HG03280 (cell line): Measurements from ENCODE around the gene UBE2D1.

Source experiments
- ATAC-seq: cut with Tn5 transposase; IDR thresholded peaks from one replicate; pipeline ENCODE4 v1.9.1; 2021; ENCODE audit warnings: mild to moderate bottlenecking, moderate library complexity; ENCODE audit not compliant: unreplicated experiment

Gene UBE2D1

GRCh38 chr10:58336242-58336641 is 1.4 kb downstream of the UBE2D1 start:
- ATAC-seq = no peak

- ATAC-seq = no peak
These were observed 6.6 kb downstream of the UBE2D1 start for GRCh38 chr10:58341422-58341821.

DNA sequence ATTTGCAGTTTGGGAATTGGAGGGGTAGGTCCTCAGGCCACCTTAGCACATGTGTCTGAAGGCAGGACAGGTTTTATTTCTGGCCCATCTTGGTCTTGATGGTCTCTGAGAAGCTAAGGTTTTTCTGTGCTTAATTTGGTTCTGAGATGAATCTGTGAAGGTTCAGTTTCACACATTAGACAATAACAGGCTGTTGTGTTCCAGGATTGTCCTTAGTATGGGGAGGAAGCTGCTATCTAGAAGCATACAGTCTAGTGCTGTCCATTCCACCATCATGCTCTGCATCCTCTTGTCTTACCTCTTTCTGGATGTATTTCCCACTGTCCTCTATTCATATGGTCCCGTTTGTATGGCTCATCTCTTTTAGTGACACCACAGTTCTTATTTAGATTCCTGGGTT is 7.1 kb downstream of the UBE2D1 start:
- ATAC-seq = no peak

DNA sequence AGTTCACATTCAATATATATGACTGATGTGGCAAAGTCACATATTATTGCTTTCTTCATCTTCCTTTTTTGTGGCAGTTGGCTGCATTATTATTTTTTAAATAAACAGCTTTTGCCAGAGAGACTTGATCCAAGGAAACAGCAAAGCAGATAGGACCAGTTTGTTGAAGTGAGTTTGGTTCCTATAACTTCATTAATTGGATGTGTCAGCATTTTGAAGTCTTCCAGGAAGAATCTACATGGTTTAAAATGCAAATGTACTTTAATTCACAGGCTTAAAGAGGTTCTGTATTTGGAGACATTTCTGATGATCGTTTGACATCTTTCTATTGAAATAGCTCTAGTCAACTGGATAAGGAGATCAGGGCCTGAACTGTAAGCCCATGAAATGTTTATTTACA is 13.2 kb downstream of the UBE2D1 start:
- no peak for ATAC-seq

- no peak for ATAC-seq
These were observed 13.8 kb downstream of the UBE2D1 start for GRCh38 chr10:58348571-58349033.

DNA sequence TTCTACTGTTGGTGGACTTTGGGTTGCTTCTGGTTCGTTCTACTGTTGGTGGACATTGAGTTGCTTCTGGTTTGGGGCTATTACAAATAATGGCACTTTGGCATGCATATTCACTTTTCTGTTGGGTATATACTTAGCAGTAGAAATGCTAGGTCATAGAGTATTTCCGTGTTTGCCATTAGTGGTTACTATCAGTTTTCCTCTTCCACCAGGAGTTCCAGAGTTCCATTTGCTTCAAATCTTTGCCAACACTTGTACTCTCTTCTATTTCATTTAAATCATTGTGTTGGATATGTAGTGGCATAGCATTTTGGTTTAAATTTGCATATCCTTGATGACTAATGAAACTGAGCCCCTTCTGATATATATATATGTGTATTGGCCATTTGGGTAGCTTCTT is 15.2 kb downstream of the UBE2D1 start:
- no peak for ATAC-seq

DNA sequence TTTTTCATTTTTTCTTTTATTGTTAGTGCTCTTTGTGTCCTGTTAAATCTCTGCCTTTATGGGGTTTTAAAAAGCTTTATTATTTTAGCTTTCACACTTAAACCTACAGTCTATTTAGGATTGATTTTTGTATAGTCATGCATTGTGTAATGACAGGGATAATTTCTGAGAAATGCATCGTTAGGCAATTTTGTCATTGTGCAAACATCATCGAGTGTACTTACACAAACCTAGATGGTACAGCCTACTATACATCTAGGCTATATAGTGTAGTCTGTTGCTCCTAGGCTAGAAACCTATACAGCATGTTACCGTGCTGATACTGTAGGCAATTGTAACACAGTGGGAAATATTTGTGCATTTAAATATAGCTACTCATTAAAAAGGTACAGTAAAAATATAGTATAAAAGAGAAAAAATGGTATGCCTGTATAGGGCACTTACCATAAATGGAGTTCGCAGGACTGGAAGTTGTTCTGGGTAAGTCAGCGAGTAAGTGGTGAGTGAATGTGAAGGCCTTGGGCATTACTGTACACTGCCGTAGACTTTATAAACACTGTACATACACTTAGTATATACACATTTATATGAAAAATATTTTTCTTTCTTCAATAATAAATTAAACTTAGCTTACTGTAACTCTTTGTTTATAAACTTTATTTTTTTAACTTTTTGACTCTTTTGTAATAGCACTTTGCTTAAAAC is 16.0 kb downstream of the UBE2D1 start:
- ATAC-seq = no peak

GRCh38 chr10:58351616-58352578 is 17.1 kb downstream of the UBE2D1 start:
- ATAC-seq = no peak

DNA sequence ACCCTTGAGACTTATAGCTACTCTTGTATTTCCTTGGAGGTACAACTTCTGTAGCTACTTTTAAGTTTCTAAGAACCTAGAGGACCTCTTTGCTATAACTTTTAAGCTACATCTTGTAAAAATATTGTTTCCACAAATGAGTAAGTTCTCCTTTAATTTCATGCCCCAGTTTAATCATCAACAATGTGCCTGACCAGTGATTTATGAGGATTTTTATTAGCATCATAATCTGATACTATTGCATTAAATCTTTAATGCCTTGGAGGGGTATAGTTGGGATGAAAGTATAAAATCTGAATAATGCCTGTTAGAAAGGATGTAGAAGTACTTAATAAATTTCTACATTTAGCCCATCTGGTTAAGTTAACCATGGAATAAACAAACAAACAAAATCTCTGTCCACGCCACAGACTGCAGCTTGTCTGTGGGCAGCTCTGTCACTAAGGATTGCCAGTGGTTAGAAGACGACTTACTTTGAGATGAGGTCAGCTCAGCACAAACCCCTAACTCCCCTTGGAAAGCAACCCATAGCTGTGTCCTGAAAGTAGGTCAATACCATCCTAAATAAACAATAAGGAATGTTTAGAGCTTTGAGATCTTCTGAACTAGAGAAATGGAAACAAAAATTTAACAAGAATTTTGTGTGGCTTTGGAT is 18.3 kb downstream of the UBE2D1 start:
- no peak for ATAC-seq

GRCh38 chr10:58356756-58357155 is 21.9 kb downstream of the UBE2D1 start:
- ATAC-seq = no peak

- ATAC-seq = no peak
These were observed 23.6 kb downstream of the UBE2D1 start for GRCh38 chr10:58358314-58358933.

GRCh38 chr10:58358947-58359346 is 24.1 kb downstream of the UBE2D1 start:
- no peak for ATAC-seq

DNA sequence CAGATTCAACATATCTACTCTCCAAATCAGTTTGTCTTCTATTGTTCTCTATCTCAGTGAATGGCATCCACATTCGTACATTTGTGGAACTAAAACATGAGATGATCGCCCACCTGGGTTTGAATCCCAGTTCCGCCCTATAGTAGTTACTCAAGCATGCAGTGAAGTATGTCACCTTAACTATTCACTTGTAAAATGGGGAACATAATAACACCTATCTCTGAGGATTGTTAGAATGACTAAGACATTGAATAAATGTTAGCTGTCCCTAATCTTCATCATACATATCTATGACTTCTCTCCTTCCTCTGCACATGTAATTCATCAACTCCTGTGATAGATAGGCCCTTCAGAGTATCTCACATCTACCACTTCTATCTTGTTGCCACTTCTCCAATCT is 24.7 kb downstream of the UBE2D1 start:
- ATAC-seq = no peak

- no peak for ATAC-seq
These were observed 25.7 kb downstream of the UBE2D1 start for GRCh38 chr10:58360412-58361004.

DNA sequence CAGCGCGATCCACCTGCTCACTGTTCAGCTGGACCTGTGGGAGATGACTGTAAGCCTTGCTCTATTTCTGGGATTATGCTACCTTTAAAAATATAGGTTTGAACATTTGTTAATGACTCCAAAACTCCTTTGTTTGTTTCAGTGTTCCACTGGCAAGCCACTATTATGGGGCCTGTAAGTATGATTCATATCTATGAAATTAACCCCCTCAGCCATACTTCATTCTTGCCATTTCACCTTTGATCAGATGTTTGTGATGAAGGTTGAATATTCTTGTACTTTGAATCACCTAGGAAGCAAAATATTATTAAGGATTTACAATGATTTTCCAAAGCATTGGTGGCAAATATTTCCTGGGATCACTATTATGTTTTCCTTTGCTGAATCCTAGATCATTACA is 26.5 kb downstream of the UBE2D1 start:
- ATAC-seq = no peak

- no peak for ATAC-seq
These were observed 27.4 kb downstream of the UBE2D1 start for GRCh38 chr10:58362027-58362789.

- no peak for ATAC-seq
These were observed 32.3 kb downstream of the UBE2D1 start for GRCh38 chr10:58367069-58367468.

- no peak for ATAC-seq
These were observed 36.7 kb downstream of the UBE2D1 start for GRCh38 chr10:58371473-58371872.

GRCh38 chr10:58372607-58373441 is 38.0 kb downstream of the UBE2D1 start:
- no peak for ATAC-seq
